Transverse colon (tissue), 4 donors: Measurements from ENCODE around the gene CNTN5. TPM values are rescaled to one million over a fixed set of nuclear protein-coding genes. Genes with fewer than 3 reads are reported as not detected.

Experiments used
- DNase-seq: peaks from one replicate; pipeline ENCODE4 v3.0.0-alpha.2; 2019
- H3K27ac ChIP-seq, 4 donors: fragments of 200-600 bp; sonication (generic); 2 replicates each; pipeline ENCODE4 v1.5.1; 2016 to 2018; ENCODE audit warnings: inconsistent platforms in 4 of 4
- H3K27me3 ChIP-seq: fragments of 200-600 bp; sonication (generic); 2 replicates; pipeline ENCODE4 v1.5.1; 2017; ENCODE audit warnings: inconsistent platforms
- H3K36me3 ChIP-seq, 4 donors: fragments of 200-600 bp; sonication (generic); 2 replicates each; pipeline ENCODE4 v1.5.1; 2017 to 2019; ENCODE audit warnings: inconsistent platforms in 4 of 4
- H3K4me1 ChIP-seq, 4 donors: fragments of 200-600 bp; sonication (generic); 2 replicates each; pipeline ENCODE4 v1.5.1; 2017 to 2020; ENCODE audit warnings: inconsistent platforms in 4 of 4
- H3K4me3 ChIP-seq, 4 donors: fragments of 200-600 bp; sonication (generic); 1 replicate in 1 of 4; 2 replicates in 3 of 4; pipeline versions ENCODE4 v1.5.1 to v1.6.1; 2017 to 2019; ENCODE audit warnings: inconsistent platforms in 4 of 4
- H3K9me3 ChIP-seq, 2 donors: fragments of 200-600 bp; sonication (generic); 2 replicates each; pipeline ENCODE4 v1.5.1; 2017 to 2019; ENCODE audit warnings: inconsistent platforms in 2 of 2
- CTCF ChIP-seq, 5 experiments: fragments of 200-600 bp in 3 of 5; fragments of 450-650 bp in 2 of 5; sonication (generic) in 3 of 5; IDR thresholded peaks; 1 replicate in 2 of 5; 2 replicates in 3 of 5; pipeline ENCODE4 v1.5.1; 2016 to 2017; ENCODE audit warnings: antibody characterized with exemption in 5 of 5, inconsistent platforms in 3 of 5, mild to moderate bottlenecking in 2 of 5, moderate library complexity in 1 of 5
- EP300 ChIP-seq: sonication (generic); formaldehyde crosslinking; IDR thresholded peaks from one replicate; pipeline ENCODE4 v1.6.1; 2017; ENCODE audit warnings: antibody characterized with exemption, low read depth
- POLR2A ChIP-seq: fragments of 450-650 bp; IDR thresholded peaks from one replicate; pipeline ENCODE4 v1.6.1; 2016; ENCODE audit warnings: antibody characterized with exemption, mild to moderate bottlenecking, moderate library complexity
- POLR2AphosphoS5 ChIP-seq, 3 donors: sonication (generic); formaldehyde crosslinking; IDR thresholded peaks; one replicate each; pipeline ENCODE4 v1.6.1; 2016; ENCODE audit warnings: antibody characterized with exemption in 3 of 3
- WGBS, 2 donors: methylation state at CpG; one replicate each; pipeline ENCODE4 v1.1.5; 2018; ENCODE audit warnings: low coverage in 1 of 2; 5-methylcytosine and 5-hydroxymethylcytosine counted together
- in situ Hi-C, 4 donors: fragments of 200-750 bp; cut with MboI; loops; one replicate each; pipeline versions ENCODE4 v1.15.0 to v1.15.1; 2017; ENCODE audit warnings: low sequenced_read_pairs in 3 of 4, low pct_ligation_motif_present in 1 of 4, low pct_unique_long_range_greater_than_20kb in 1 of 4
- intact Hi-C: fragments of 100-400 bp; cut with DNase I; formaldehyde crosslinking; loops from one replicate; pipeline ENCODE4 v1.15.1; 2023; ENCODE audit warnings: low total_unique reads
- total RNA-seq, 4 donors: library from RNA; depleted of rRNA; stranded (reverse); fragments of >200 nt; gene quantifications; one replicate each; pipeline ENCODE4 v1.1.0, GENCODE V29; 2016

The CNTN5 gene
- total RNA-seq, 4 donors from 2014 or later, result 0.14 TPM; not detected in 3

GRCh38 chr11:99759787-99760186, 739.0 kb downstream of the CNTN5 start:
- TF ChIP-seq POLR2A (no peak), EP300 (no peak), POLR2AphosphoS5 (IDR thresholded peaks at IDR 0.05) (no peak), CTCF (IDR thresholded peaks at IDR 0.05) (no peak)
- H3K4me1 ChIP-seq, result no peaks in the 10 kb centered on the region
- no peak overlapping the region for H3K4me3 ChIP-seq
- no peaks in the 10 kb centered on the region for H3K9me3 ChIP-seq
- in situ Hi-C loops, result no loop called here
- no peaks in the 10 kb centered on the region for H3K36me3 ChIP-seq
- intact Hi-C loops, result no loop called here
- no peaks in the 10 kb centered on the region for H3K27me3 ChIP-seq
- no peak for DNase-seq
- 71 to 83% methylated on average over 1 to 2 of the region's 2 CpGs for WGBS, 2 donors
- no peak overlapping the region for H3K27ac ChIP-seq

DNA sequence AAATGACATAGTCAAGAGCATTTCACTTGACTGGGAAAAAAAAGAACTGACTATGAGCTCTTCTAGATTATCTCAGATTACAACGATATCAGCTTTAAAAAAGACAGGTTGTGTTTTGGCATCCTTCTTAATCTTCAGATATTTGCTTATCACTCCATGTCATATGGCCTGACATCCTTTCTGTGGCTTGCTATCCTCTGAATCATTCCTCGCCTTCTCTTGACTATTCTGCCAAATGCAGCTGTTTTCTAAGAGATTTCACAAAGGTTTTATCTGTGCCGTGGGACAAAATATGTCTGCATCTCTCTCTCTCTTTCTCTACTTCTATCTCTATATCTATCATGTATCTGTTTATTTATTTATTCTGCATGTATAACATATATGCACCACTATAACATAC, 746.1 kb downstream of the CNTN5 start:
- no peak for TF ChIP-seq POLR2AphosphoS5 (IDR thresholded peaks at IDR 0.05)
- no peak for TF ChIP-seq EP300
- no peak for TF ChIP-seq POLR2A
- TF ChIP-seq CTCF (IDR thresholded peaks at IDR 0.05), result no peak
- Histone ChIP-seq H3K9me3 (no peaks in the 10 kb centered on the region), H3K4me3 (no peak overlapping the region), H3K4me1 (no peaks in the 10 kb centered on the region), H3K27ac (no peak overlapping the region), H3K36me3 (no peaks in the 10 kb centered on the region), H3K27me3 (no peaks in the 10 kb centered on the region)
- WGBS, 2 donors, result 72 to 75% methylated on average over 3 of the region's 3 CpGs
- in situ Hi-C loops (no loop called here), intact Hi-C loops (no loop called here)
- no peak for DNase-seq

DNA sequence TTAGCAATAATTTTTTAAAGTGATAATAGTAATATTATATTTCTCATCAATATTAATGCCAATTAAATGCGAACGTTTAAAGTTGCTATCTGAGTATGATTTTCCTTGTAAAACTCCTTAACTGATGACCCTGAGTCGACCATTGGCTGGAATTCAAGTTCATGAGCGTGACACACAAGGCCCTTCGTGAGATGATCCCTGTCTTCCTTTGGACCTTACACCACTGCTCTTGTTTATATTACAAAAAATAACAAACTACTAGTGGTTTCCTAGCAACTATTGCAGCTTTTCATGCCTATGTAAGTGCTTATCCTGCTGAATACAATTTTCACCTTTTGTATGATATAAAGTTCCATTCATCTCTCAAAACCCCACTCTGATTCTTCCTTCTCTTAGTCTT, 752.9 kb downstream of the CNTN5 start:
- DNase-seq, result no peak
- Histone ChIP-seq H3K36me3 (no peaks in the 10 kb centered on the region), H3K27me3 (no peaks in the 10 kb centered on the region), H3K4me1 (no peaks in the 10 kb centered on the region), H3K4me3 (no peak overlapping the region), H3K9me3 (no peaks in the 10 kb centered on the region), H3K27ac (no peak overlapping the region)
- in situ Hi-C loops, result no loop called here
- WGBS, 2 donors, result 42 to 50% methylated on average over 5 of the region's 5 CpGs
- TF ChIP-seq EP300 (no peak), CTCF (IDR thresholded peaks at IDR 0.05) (no peak), POLR2A (no peak), POLR2AphosphoS5 (IDR thresholded peaks at IDR 0.05) (no peak)
- intact Hi-C loops, result no loop called here

DNA sequence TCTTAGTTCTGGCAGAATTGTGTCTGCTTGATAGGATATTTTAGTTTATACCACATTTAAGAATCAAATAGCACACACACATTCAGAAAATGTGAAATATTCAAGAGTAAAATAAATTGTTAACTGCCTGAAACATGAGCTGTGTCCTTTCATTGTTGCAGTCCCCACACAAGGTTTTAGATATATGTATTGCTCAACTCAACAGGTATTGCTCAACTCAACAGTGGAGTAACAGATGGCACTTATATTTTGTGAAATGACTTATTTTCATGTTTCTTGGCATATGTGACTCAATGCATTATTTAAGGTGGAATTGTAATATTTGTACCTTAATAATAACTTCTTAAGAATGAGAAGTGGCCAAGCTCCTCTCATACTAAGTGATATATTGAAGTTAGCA, 760.3 kb downstream of the CNTN5 start:
- Histone ChIP-seq H3K36me3 (no peaks in the 10 kb centered on the region), H3K4me1 (no peaks in the 10 kb centered on the region), H3K27me3 (no peaks in the 10 kb centered on the region), H3K4me3 (no peak overlapping the region), H3K27ac (no peak overlapping the region), H3K9me3 (no peaks in the 10 kb centered on the region)
- TF ChIP-seq POLR2AphosphoS5 (IDR thresholded peaks at IDR 0.05) (no peak), CTCF (IDR thresholded peaks at IDR 0.05) (no peak), POLR2A (no peak), EP300 (no peak)
- intact Hi-C loops (no loop called here), in situ Hi-C loops (no loop called here)
- no peak for DNase-seq
